ENCODE results near the gene FGFR4. TPM values are rescaled to one million over a fixed set of nuclear protein-coding genes. Genes with fewer than 3 reads are reported as not detected.
A peak's percentile ranks its signal among the peaks of the same experiment; 100 is the strongest.

The FGFR4 gene
- total RNA-seq, 3 donors from 2014 or later (not counting 1 experiment from before 2014, with no cell fraction given): 0.72 to 1.5 (median 1.3) TPM

- no peaks in the 10 kb centered on the region for H3K9me3 ChIP-seq (ENCODE audit: control insufficient read depth, insufficient read depth, low read length)
- no peak overlapping the region for H3K27ac ChIP-seq (ENCODE audit: low read length)
- TF ChIP-seq CTCF (IDR thresholded peaks at IDR 0.05): no peak
- no peaks in the 10 kb centered on the region for H3K36me3 ChIP-seq (ENCODE audit: control insufficient read depth, insufficient read depth, low read length)
- WGBS (ENCODE audit: insufficient coverage): 90% methylated on average over 5 of the region's 5 CpGs
- Mint-ChIP-seq H3K27ac (no peak overlapping the region), H3K4me3 (no peak overlapping the region), H3K4me1 (peaks cover 20% of the 10 kb centered on the region in 2 donors), H3K9me3 (no peaks in the 10 kb centered on the region), H3K27me3 (ENCODE audit: low read depth in 2 of 2) (peaks cover 0 to 2% of the 10 kb centered on the region in 2 donors), H3K36me3 (no peaks in the 10 kb centered on the region)
- no peak for DNase-seq
- H3K27me3 ChIP-seq (ENCODE audit: control insufficient read depth, insufficient read depth, low read length): no peaks in the 10 kb centered on the region
- ATAC-seq: no peak
- intact Hi-C loops (cut with micrococcal nuclease): loop anchor here (5.0 to 10.0 kb wide), 4 partner anchors 62 to 455 kb away; partner anchors contain the start of genes PDLIM7, PRELID1 and RAB24
- H3K4me1 ChIP-seq (ENCODE audit: control insufficient read depth, insufficient read depth, low read length): peaks cover 23% of the 10 kb centered on the region
- no peak overlapping the region for H3K4me3 ChIP-seq (ENCODE audit: low read length)
Observed at GRCh38 chr5:177112589-177113220, 26.0 kb downstream of the FGFR4 start.

GRCh38 chr5:177113566-177114424, 27.1 kb downstream of the FGFR4 start:
- no peaks in the 10 kb centered on the region for H3K9me3 Mint-ChIP-seq
- H3K36me3 ChIP-seq (ENCODE audit: control insufficient read depth, insufficient read depth, low read length): no peaks in the 10 kb centered on the region
- ATAC-seq (peak; percentile 62 to 81 (median 76)), DNase-seq (peak; percentile 75 to 91)
- H3K4me1 ChIP-seq (ENCODE audit: control insufficient read depth, insufficient read depth, low read length): peaks cover 23% of the 10 kb centered on the region
- H3K4me1 Mint-ChIP-seq: peaks cover 20% of the 10 kb centered on the region in 2 donors
- H3K4me3 Mint-ChIP-seq: peak overlapping the region; percentile 43
- H3K4me3 ChIP-seq (ENCODE audit: low read length): no peak overlapping the region
- no peaks in the 10 kb centered on the region for H3K9me3 ChIP-seq (ENCODE audit: control insufficient read depth, insufficient read depth, low read length)
- H3K36me3 Mint-ChIP-seq: no peaks in the 10 kb centered on the region
- no peaks in the 10 kb centered on the region for H3K27me3 ChIP-seq (ENCODE audit: control insufficient read depth, insufficient read depth, low read length)
- peaks cover 0 to 2% of the 10 kb centered on the region in 2 donors for H3K27me3 Mint-ChIP-seq (ENCODE audit: low read depth in 2 of 2)
- intact Hi-C loops (cut with micrococcal nuclease): loop anchor here (5.0 to 10.0 kb wide), 4 partner anchors 61 to 456 kb away; partner anchors contain the start of genes PDLIM7, PRELID1 and RAB24
- peak overlapping the region in 1 of 2 donors; percentile 7 for H3K27ac Mint-ChIP-seq
- TF ChIP-seq CTCF (IDR thresholded peaks at IDR 0.05): peak; percentile 99
- no peak overlapping the region for H3K27ac ChIP-seq (ENCODE audit: low read length)
- WGBS (ENCODE audit: insufficient coverage): 24% methylated on average over 12 of the region's 14 CpGs

- intact Hi-C loops (cut with micrococcal nuclease): loop anchor here (10.0 kb wide), 2 partner anchors 58 to 378 kb away; partner anchors contain the start of gene PDLIM7
- no peak for TF ChIP-seq CTCF (IDR thresholded peaks at IDR 0.05)
- H3K4me1 Mint-ChIP-seq: peaks cover 17 to 20% of the 10 kb centered on the region in 2 donors
- peaks cover 23% of the 10 kb centered on the region for H3K4me1 ChIP-seq (ENCODE audit: control insufficient read depth, insufficient read depth, low read length)
- 34% methylated on average over 49 of the region's 49 CpGs for WGBS (ENCODE audit: insufficient coverage)
- H3K27ac Mint-ChIP-seq: peak overlapping the region; percentile 27 to 74
- peak overlapping the region; percentile 13 for H3K4me3 ChIP-seq (ENCODE audit: low read length)
- no peaks in the 10 kb centered on the region for H3K36me3 Mint-ChIP-seq
- H3K36me3 ChIP-seq (ENCODE audit: control insufficient read depth, insufficient read depth, low read length): no peaks in the 10 kb centered on the region
- H3K27ac ChIP-seq (ENCODE audit: low read length): peak overlapping the region; percentile 41
- DNase-seq: peak; percentile 76 to 91
- H3K9me3 ChIP-seq (ENCODE audit: control insufficient read depth, insufficient read depth, low read length): no peaks in the 10 kb centered on the region
- peak overlapping the region; percentile 68 for H3K4me3 Mint-ChIP-seq
- no peaks in the 10 kb centered on the region for H3K9me3 Mint-ChIP-seq
- ATAC-seq: peak; percentile 89 to 97 (median 93)
- no peaks in the 10 kb centered on the region for H3K27me3 ChIP-seq (ENCODE audit: control insufficient read depth, insufficient read depth, low read length)
- no peaks in the 10 kb centered on the region for H3K27me3 Mint-ChIP-seq (ENCODE audit: low read depth in 2 of 2)
Observed at GRCh38 chr5:177116631-177117373, 30.1 kb downstream of the FGFR4 start.

Data from natural killer cell (primary cell).